IMR-90 (cell line): ENCODE measurements around the gene EYS. TPM values are rescaled to one million over a fixed set of nuclear protein-coding genes. Genes with fewer than 3 reads are reported as not detected.
A peak's percentile ranks its signal among the peaks of the same experiment; 100 is the strongest.

ENCODE experiments used
- ATAC-seq: fragments of 200-7000 bp; cut with Tn5 transposase; 2 replicates; pipeline ENCODE4 v1.9.1; 2020; ENCODE audit warnings: low read depth, mild to moderate bottlenecking, moderate library complexity
- BruUV-seq: library from RNA; stranded (reverse); fragments of 400-500 nt; replicated peaks from 2 replicates; lab custom pipeline; 2021; lab: Mats Ljungman, UMichigan
- CTCF ChIA-PET: fragments of 300-600 bp; formaldehyde crosslinking; extraction: SDS; loops from one replicate; lab custom pipeline; 2021; ENCODE audit warnings: antibody characterized with exemption; lab: Yijun Ruan, JAX
- POLR2A ChIA-PET: fragments of 300-600 bp; sonication (Branson Sonifier 250); formaldehyde crosslinking; loops from one replicate; lab custom pipeline; 2022; ENCODE audit warnings: antibody characterized with exemption; ENCODE audit not compliant: unreplicated experiment; lab: Charles Lee
- DNase-seq: peaks from one replicate; pipeline ENCODE4 v3.0.0; 2013
- H2AFZ ChIP-seq: replicated peaks from 2 replicates; pipeline ENCODE3; 2013; ENCODE audit warnings: low read length, mild to moderate bottlenecking; ENCODE audit not compliant: poor library complexity
- H2AK5ac ChIP-seq: 2 replicates; pipeline ENCODE4 v1.6.1; 2013; ENCODE audit warnings: low read depth, low read length, inconsistent platforms
- H2AK9ac ChIP-seq: replicated peaks from 2 replicates; pipeline ENCODE3; 2013; ENCODE audit warnings: mild to moderate bottlenecking, low read depth, low read length, moderate library complexity; ENCODE audit not compliant: poor library complexity
- H2BK120ac ChIP-seq: 2 replicates; pipeline ENCODE4 v1.6.1; 2013; ENCODE audit warnings: low read depth, low read length, inconsistent platforms
- H2BK15ac ChIP-seq: 3 replicates; pipeline ENCODE4 v1.6.1; 2013; ENCODE audit warnings: low read depth, low read length, inconsistent platforms
- H2BK20ac ChIP-seq: 2 replicates; pipeline ENCODE4 v1.6.1; 2013; ENCODE audit warnings: low read depth, mild to moderate bottlenecking, inconsistent platforms, low read length, moderate library complexity
- H2BK5ac ChIP-seq: 2 replicates; pipeline ENCODE4 v1.6.1; 2013; ENCODE audit warnings: mild to moderate bottlenecking, low read depth, low read length, inconsistent platforms; ENCODE audit not compliant: poor library complexity, severe bottlenecking
- H3K14ac ChIP-seq: replicated peaks from 2 replicates; pipeline ENCODE4 v1.6.1; 2013; ENCODE audit warnings: low read depth, low read length, inconsistent platforms
- H3K18ac ChIP-seq: 2 replicates; pipeline ENCODE4 v1.6.1; 2013; ENCODE audit warnings: low read depth, low read length, control low read depth
- H3K23ac ChIP-seq: 2 replicates; pipeline ENCODE4 v1.6.1; 2013; ENCODE audit warnings: low read depth, low read length, inconsistent platforms
- H3K27ac ChIP-seq: 2 replicates; pipeline ENCODE4 v1.5.1; 2013; ENCODE audit warnings: mild to moderate bottlenecking, control low read depth, low read length; ENCODE audit not compliant: insufficient read depth
- H3K27me3 ChIP-seq: 2 replicates; pipeline ENCODE4 v1.6.1; 2013; ENCODE audit warnings: low read length; ENCODE audit not compliant: control insufficient read depth, insufficient read depth
- H3K36me3 ChIP-seq: 2 replicates; pipeline ENCODE4 v1.6.1; 2013; ENCODE audit warnings: low read length, mixed read lengths; ENCODE audit not compliant: control insufficient read depth, insufficient read depth
- H3K4ac ChIP-seq: 2 replicates; pipeline ENCODE4 v1.6.1; 2013; ENCODE audit warnings: low read depth, low read length, inconsistent platforms
- H3K4me1 ChIP-seq: 2 replicates; pipeline ENCODE4 v1.6.1; 2013; ENCODE audit warnings: low read length, mixed read lengths; ENCODE audit not compliant: control insufficient read depth, insufficient read depth
- H3K4me2 ChIP-seq: 2 replicates; pipeline ENCODE4 v1.6.1; 2013; ENCODE audit warnings: low read depth, mild to moderate bottlenecking, control low read depth, low read length, moderate library complexity
- H3K4me3 ChIP-seq: 2 replicates; pipeline ENCODE4 v1.5.1; 2013; ENCODE audit warnings: low read depth, mild to moderate bottlenecking, control low read depth, low read length, moderate library complexity; ENCODE audit not compliant: insufficient read depth
- H3K56ac ChIP-seq: 2 replicates; pipeline ENCODE4 v1.6.1; 2013; ENCODE audit warnings: low read length, inconsistent platforms; ENCODE audit not compliant: insufficient read depth; ENCODE audit errors: extremely low read depth
- H3K79me1 ChIP-seq, 2 experiments: 2 replicates each; pipeline ENCODE4 v1.6.1; 2013; ENCODE audit warnings: low read length in 2 of 2, inconsistent platforms in 1 of 2, low read depth in 1 of 2
- H3K9ac ChIP-seq: 2 replicates; pipeline ENCODE4 v1.6.1; 2013; ENCODE audit warnings: low read depth, low read length, control low read depth
- H3K9me1 ChIP-seq: 2 replicates; pipeline ENCODE4 v1.6.1; 2013; ENCODE audit warnings: low read length, inconsistent platforms; ENCODE audit not compliant: insufficient read depth
- H3K9me3 ChIP-seq: 2 replicates; pipeline ENCODE4 v1.6.1; 2013; ENCODE audit warnings: low read length; ENCODE audit not compliant: control insufficient read depth, insufficient read depth
- H4K20me1 ChIP-seq: 2 replicates; pipeline ENCODE4 v1.6.1; 2013; ENCODE audit warnings: low read length, inconsistent platforms; ENCODE audit not compliant: insufficient read depth
- H4K5ac ChIP-seq: 2 replicates; pipeline ENCODE4 v1.6.1; 2013; ENCODE audit warnings: mild to moderate bottlenecking, low read depth, low read length, control low read depth
- H4K8ac ChIP-seq, 2 experiments: 2 replicates each; pipeline ENCODE4 v1.6.1; 2013; ENCODE audit warnings: low read depth in 2 of 2, low read length in 2 of 2, control low read depth in 1 of 2, inconsistent platforms in 1 of 2
- H4K91ac ChIP-seq: 2 replicates; pipeline ENCODE4 v1.6.1; 2013; ENCODE audit warnings: low read depth, low read length, inconsistent platforms; ENCODE audit not compliant: insufficient read depth
- BHLHE40 ChIP-seq: fragments of 150-350 bp; IDR thresholded peaks from 2 replicates; pipeline ENCODE4 v1.6.1; 2016; ENCODE audit warnings: mild to moderate bottlenecking, low read depth, low read length
- CEBPB ChIP-seq: IDR thresholded peaks from 2 replicates; pipeline ENCODE4 v1.6.1; 2012; ENCODE audit warnings: low read depth, low read length, improper control_type of control experiment
- CHD1 ChIP-seq: IDR thresholded peaks from 2 replicates; pipeline ENCODE4 v1.6.1; 2012; ENCODE audit warnings: low read depth, low read length, improper control_type of control experiment
- MAFK ChIP-seq: IDR thresholded peaks from 2 replicates; pipeline ENCODE4 v1.6.1; 2012; ENCODE audit warnings: low read depth, low read length, improper control_type of control experiment
- POLR2A ChIP-seq: IDR thresholded peaks from 2 replicates; pipeline ENCODE4 v1.6.1; 2012; ENCODE audit warnings: mild to moderate bottlenecking, low read depth, low read length
- RCOR1 ChIP-seq: IDR thresholded peaks from 2 replicates; pipeline ENCODE4 v1.6.1; 2012; ENCODE audit warnings: mild to moderate bottlenecking, low read length, improper control_type of control experiment; ENCODE audit not compliant: insufficient replicate concordance
- WGBS, 2 experiments: methylation state at CpG; one replicate each; pipeline versions ENCODE4 v1.1.5 to v1.1.7; 2013; ENCODE audit warnings: missing lambda C conversion rate in 2 of 2; ENCODE audit not compliant: insufficient read length in 1 of 2; ENCODE audit errors: extremely low coverage in 2 of 2; 5-methylcytosine and 5-hydroxymethylcytosine counted together
- dilution Hi-C: fragments of 300-500 bp; cut with HindIII; formaldehyde crosslinking; loops from one replicate; pipeline ENCODE4 v1.14.3; 2018; ENCODE audit warnings: low sequenced_read_pairs; ENCODE audit not compliant: unreplicated experiment
- in situ Hi-C: fragments of 300-500 bp; cut with MboI; formaldehyde crosslinking; loops from 3 replicates; pipeline ENCODE4 v1.14.3; 2019; ENCODE audit warnings: low sequenced_read_pairs, inconsistent platforms, mixed read lengths
- intact Hi-C: fragments of 100-400 bp; cut with micrococcal nuclease; formaldehyde crosslinking; loops from 2 replicates; pipeline ENCODE4 v1.10.0; 2022
- polyA plus RNA-seq, 3 experiments: library from polyadenylated mRNA; depleted of rRNA; stranded (reverse); fragments of >200 nt; gene quantifications; 2 replicates each; pipeline ENCODE4 v1.2.3, GENCODE V29; 2012; ENCODE audit warnings: low replicate concordance in 1 of 3
- total RNA-seq: library from RNA; depleted of rRNA; stranded (reverse); fragments of >200 nt; gene quantifications from 2 replicates; pipeline ENCODE4 v1.2.3, GENCODE V29; 2012
- TF ChIP-seq, protein P1 (sequence below): fragments of 150-350 bp; IDR thresholded peaks from 2 replicates; pipeline ENCODE4 v1.6.1; 2016; ENCODE audit warnings: low read depth, mild to moderate bottlenecking, low read length, moderate library complexity, borderline replicate concordance
- TF ChIP-seq, protein P2 (sequence below): conservative IDR thresholded peaks from 2 replicates; pipeline ENCODE4 v1.5.1; 2012; ENCODE audit warnings: mild to moderate bottlenecking, low read depth, low read length, improper control_type of control experiment
- TF ChIP-seq, protein P3 (sequence below): fragments of 150-350 bp; IDR thresholded peaks from 2 replicates; pipeline ENCODE4 v1.6.1; 2017; ENCODE audit warnings: mild to moderate bottlenecking, antibody characterized with exemption, low read length, low read depth

EYS gene
- total and polyA plus RNA-seq, 2 of the 4 experiments (the other 2 are of a cell fraction), result under 0.01 TPM; not detected in 1

DNA sequence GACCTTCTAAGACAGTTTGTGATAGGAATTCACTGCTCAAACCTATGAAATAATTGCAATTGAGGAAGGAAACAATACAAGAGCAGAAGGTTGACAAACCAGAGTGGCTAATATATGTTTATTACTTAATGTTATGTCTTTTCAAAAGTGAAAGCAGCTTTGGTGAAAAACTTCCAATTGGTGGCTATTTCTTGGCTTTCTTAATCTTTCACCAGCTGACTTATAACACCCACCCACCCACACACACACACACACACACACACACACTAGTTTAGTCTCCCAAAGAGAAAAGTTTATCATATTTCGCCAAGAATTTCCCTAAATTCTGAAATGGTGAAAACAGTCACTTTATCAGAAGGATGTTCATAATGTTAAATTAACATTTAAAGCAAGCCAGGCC, 583.5 kb downstream of the EYS start:
- Histone ChIP-seq H3K14ac (no peak overlapping the region), H3K23ac (no peak overlapping the region), H3K18ac (no peak overlapping the region), H3K9me1 (0 out of 2 replicates have a peak, but pooled peaks cover 3% of the 10 kb centered on the region), H2AK9ac (no peak overlapping the region), H2BK5ac (no peak overlapping the region), H2BK15ac (no peak overlapping the region), H3K4ac (0 out of 2 replicates have a peak overlapping the region, but pooled peaks have one; percentile 27), H3K27me3 (no peaks in the 10 kb centered on the region), H2AK5ac (no peak overlapping the region), H3K9me3 (no peaks in the 10 kb centered on the region), H3K4me1 (no peaks in the 10 kb centered on the region), H3K27ac (peak overlapping the region; percentile 49; the same call in 1 of the 2 replicates), H3K4me3 (no peak overlapping the region), H2AFZ (no peak overlapping the region), H4K91ac (no peak overlapping the region), H2BK20ac (no peak overlapping the region), H3K9ac (no peak overlapping the region), H4K5ac (no peak overlapping the region), H4K20me1 (no peaks in the 10 kb centered on the region), H3K36me3 (no peaks in the 10 kb centered on the region), H4K8ac (no peak overlapping the region), H3K79me1 (no peaks in the 10 kb centered on the region), H3K56ac (no peak overlapping the region), H2BK120ac (0 out of 2 replicates have a peak overlapping the region, but pooled peaks have one; percentile 12), H3K4me2 (no peak overlapping the region; the same call in 1 of the 2 replicates)
- ChIA-PET CTCF (no interaction called here), POLR2A (no interaction called here)
- intact Hi-C loops, result no loop called here
- ATAC-seq (peak; percentile 17; the same call in 1 of the 2 replicates), DNase-seq (peak; percentile 17)
- TF ChIP-seq, protein P1, sequence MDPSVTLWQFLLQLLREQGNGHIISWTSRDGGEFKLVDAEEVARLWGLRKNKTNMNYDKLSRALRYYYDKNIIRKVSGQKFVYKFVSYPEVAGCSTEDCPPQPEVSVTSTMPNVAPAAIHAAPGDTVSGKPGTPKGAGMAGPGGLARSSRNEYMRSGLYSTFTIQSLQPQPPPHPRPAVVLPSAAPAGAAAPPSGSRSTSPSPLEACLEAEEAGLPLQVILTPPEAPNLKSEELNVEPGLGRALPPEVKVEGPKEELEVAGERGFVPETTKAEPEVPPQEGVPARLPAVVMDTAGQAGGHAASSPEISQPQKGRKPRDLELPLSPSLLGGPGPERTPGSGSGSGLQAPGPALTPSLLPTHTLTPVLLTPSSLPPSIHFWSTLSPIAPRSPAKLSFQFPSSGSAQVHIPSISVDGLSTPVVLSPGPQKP, result no peak
- TF ChIP-seq, protein P2, sequence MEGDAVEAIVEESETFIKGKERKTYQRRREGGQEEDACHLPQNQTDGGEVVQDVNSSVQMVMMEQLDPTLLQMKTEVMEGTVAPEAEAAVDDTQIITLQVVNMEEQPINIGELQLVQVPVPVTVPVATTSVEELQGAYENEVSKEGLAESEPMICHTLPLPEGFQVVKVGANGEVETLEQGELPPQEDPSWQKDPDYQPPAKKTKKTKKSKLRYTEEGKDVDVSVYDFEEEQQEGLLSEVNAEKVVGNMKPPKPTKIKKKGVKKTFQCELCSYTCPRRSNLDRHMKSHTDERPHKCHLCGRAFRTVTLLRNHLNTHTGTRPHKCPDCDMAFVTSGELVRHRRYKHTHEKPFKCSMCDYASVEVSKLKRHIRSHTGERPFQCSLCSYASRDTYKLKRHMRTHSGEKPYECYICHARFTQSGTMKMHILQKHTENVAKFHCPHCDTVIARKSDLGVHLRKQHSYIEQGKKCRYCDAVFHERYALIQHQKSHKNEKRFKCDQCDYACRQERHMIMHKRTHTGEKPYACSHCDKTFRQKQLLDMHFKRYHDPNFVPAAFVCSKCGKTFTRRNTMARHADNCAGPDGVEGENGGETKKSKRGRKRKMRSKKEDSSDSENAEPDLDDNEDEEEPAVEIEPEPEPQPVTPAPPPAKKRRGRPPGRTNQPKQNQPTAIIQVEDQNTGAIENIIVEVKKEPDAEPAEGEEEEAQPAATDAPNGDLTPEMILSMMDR, result no peak
- no peak for TF ChIP-seq MAFK
- TF ChIP-seq CEBPB, result no peak
- TF ChIP-seq RCOR1, result no peak
- TF ChIP-seq, protein P3, sequence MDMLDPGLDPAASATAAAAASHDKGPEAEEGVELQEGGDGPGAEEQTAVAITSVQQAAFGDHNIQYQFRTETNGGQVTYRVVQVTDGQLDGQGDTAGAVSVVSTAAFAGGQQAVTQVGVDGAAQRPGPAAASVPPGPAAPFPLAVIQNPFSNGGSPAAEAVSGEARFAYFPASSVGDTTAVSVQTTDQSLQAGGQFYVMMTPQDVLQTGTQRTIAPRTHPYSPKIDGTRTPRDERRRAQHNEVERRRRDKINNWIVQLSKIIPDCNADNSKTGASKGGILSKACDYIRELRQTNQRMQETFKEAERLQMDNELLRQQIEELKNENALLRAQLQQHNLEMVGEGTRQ, result no peak
- TF ChIP-seq POLR2A, result no peak
- no peak for TF ChIP-seq BHLHE40
- no peak for TF ChIP-seq CHD1
- WGBS, 2 experiments, result no CpG with 5 or more reads among the region's 1 CpG
- no TSS peak for BruUV-seq
- dilution Hi-C loops, result no loop called here
- in situ Hi-C loops, result no loop called here
